HG03095 (cell line): Measurements from ENCODE around the gene UBA3.

Experiments used
- ATAC-seq: cut with Tn5 transposase; IDR thresholded peaks from one replicate; pipeline ENCODE4 v1.9.1; 2021; ENCODE audit warnings: moderate library complexity; ENCODE audit not compliant: unreplicated experiment

Gene UBA3

GRCh38 chr3:69102384-69102783 is 22.2 kb upstream of the UBA3 start:
- no peak for ATAC-seq

DNA sequence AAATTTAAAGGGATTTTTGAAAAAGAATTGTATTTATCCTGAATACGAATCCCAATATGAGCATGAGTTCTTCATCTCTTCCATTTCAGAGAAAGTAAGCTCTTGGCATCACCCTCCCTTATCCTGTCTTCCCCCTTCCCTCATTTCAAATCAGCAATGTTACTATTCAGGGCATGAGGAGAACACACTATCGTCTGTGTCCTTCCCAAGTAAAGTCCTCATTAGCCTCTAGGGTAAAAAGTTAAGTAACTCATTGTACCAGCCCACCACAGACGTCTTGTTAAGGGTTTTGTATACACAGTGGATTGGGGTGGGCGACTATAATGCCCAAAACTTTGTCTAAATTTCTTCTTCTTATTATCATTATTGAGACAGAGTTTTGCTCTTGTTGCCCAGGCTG is 19.4 kb upstream of the UBA3 start:
- ATAC-seq: no peak

GRCh38 chr3:69097407-69098086 is 17.4 kb upstream of the UBA3 start:
- no peak for ATAC-seq

DNA sequence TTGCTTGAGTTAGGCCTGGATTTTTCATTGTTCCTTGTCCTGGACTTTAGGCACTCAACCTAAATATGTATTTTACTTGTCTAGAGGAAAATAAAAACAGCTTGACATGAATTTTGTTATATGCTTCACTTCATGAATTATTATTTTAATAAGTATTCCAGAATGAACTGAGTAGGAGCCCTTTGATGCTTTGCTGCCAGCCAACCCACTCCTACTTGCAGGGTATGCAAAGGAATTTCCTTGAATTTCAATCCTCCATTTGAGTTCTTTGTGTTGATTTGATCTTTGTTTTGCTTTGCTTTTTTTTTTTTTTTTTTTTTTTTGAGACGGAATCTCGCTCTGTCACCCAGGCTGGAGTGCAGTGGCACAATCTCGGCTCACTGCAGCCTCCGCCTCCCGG is 16.1 kb upstream of the UBA3 start:
- no peak for ATAC-seq

- ATAC-seq: no peak
Observed at GRCh38 chr3:69095636-69096035, 15.5 kb upstream of the UBA3 start.

- ATAC-seq: no peak
Observed at GRCh38 chr3:69094467-69095205, 14.5 kb upstream of the UBA3 start.

DNA sequence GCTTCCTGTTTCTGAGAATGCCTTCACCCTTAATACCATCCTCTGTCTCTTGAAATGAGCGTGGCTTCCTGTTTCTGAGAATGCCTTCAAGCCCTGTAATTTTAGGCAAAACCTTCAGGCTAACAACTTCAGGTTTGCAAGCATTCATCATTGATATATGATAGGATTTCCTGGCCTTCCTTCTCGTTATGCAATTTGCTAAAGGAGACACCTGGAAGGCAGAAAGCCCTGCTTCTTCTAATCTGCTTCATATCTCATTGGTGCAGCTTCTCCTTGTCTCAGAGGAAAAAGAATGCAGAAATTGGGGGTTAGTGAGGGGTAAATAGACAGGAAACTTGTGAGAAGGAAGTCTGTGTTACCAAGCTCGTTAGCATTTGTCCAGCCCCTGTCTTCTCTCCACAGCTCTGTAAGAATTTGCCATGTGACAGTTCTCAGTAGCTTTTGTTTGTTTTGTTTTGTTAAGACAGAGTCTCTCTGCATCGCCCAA is 11.9 kb upstream of the UBA3 start:
- ATAC-seq: peak; percentile 69

- peak; percentile 2 for ATAC-seq
Observed at GRCh38 chr3:69091389-69092029, 11.3 kb upstream of the UBA3 start.

DNA sequence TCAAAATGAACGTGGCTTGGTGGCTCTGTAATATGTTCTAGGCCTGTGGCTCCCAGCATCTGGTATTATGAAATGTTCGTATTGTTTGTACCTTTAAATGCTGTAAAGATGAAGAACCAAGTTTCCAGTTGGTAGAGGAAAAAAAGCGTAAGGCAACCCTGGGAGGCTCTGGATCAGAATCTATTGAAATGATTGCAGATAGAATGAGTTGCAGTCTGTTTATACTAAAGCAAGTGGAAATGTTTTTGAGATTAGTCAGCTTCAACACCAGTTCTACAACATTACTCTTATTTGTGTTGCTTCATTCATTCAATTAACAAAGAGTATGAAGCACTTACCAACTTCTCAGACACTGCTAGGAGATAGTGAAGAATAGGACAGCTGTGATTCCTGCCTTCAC is 9.9 kb upstream of the UBA3 start:
- ATAC-seq: no peak

GRCh38 chr3:69088063-69088462 is 7.9 kb upstream of the UBA3 start:
- peak; percentile 28 for ATAC-seq

DNA sequence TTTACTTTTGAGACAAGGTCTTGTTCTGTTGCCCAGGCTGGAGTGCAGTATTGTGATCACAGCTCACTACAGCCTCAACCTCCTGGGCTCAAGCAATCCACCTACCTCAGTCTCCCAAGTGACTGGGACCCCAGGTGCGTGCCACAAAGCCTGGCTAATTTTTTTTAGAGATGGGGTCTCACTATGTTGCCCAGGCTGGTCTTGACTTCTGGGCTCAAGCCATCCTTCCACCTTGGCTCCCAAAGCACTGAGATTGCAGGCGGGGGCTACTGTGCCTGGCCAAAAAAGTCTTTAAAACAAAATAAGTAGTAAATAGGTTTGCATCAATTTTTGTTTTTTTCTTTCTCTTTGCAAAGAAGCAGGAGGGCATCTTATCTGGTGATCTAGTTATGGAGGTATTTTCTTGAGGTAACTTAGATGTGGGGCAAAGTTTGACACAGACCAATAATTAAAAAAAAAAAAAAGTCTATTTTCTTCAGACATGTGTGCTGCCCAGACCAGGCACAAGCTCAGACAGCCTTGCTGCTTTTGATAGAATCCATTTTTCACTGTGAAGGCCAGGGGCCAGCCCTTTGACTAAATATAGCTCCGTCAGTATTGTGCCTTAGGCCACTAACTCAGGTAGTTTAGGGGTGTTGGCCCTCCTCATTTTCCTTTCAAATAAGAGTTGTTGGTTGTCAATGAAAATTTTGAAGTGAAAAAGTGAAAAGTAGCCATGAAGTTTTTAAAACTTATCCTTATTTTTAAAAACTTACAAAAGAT is 7.0 kb upstream of the UBA3 start:
- no peak for ATAC-seq

GRCh38 chr3:69085833-69086722 is 5.9 kb upstream of the UBA3 start:
- no peak for ATAC-seq

- no peak for ATAC-seq
Observed at GRCh38 chr3:69085168-69085832, 5.1 kb upstream of the UBA3 start.

DNA sequence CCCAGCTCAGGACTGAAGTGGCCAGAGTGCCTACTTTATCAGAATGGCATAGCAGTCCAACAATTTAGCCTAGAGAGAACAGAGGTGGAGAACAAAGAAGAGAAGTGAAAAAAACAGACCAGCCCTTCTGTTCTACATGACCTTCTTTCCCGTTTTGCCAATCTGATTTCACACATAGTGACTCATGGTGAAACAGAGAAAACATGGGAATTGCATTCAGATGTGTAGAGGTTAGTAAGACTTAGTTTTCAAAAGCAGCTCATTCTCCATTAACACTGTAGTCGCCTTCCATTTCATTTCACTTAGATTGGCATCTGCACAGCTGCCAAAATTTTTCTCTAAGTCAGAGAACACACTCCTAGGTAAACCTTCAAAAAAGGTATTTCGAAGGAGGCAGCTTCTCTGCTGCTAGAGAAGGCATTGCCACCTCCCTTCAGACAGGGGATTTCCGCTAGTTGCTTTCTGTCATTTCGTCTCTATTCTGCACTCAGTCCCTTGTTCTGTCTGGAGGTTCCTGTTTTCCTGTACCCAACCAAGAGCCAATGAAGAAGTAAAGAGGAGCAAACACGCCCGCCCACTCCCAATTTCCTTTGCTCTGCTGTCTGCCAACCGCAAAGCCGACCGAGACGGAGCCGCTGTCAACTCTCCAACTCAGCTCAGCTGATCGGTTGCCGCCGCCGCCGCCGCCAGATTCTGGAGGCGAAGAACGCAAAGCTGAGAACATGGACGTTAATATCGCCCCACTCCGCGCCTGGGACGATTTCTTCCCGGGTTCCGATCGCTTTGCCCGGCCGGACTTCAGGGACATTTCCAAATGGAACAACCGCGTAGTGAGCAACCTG is 4.4 kb upstream of the UBA3 start, which contains the start of gene ARL6IP5:
ARL6IP5 (plus strand) TSS at position 612 of the 842 bp plus-strand sequence; CDS start at position 723, 111 bp downstream.
- peak; percentile 46 for ATAC-seq

GRCh38 chr3:69082805-69083204 is 2.6 kb upstream of the UBA3 start:
- ATAC-seq: peak; percentile 50

DNA sequence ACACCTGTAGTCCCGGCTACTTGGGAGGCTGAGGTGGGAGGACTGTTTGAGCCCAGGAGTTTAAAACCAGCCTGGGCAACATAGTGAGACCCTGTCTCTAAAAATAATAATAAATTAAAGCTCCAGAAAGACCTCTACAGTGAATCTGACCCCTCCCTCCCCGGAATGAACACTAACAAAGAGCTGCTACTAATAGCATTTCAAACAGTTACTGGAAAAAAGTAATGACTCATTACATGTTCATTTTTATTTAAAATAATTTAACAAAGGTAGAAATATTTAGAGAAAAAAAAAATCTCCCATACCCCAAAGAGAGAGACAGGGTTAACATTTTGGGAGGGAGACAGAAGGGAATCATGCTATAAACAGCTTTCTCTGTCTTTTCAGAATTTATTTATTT is 2.2 kb upstream of the UBA3 start:
- no peak for ATAC-seq

- ATAC-seq: no peak
Observed at GRCh38 chr3:69081583-69082262, 1.6 kb upstream of the UBA3 start.
